Measurements from ENCODE around the gene BACH1. TPM values are rescaled to one million over a fixed set of nuclear protein-coding genes. Genes with fewer than 3 reads are reported as not detected.

Gene BACH1
- total RNA-seq, 1 experiment from 2014 or later: 42.0 TPM

DNA sequence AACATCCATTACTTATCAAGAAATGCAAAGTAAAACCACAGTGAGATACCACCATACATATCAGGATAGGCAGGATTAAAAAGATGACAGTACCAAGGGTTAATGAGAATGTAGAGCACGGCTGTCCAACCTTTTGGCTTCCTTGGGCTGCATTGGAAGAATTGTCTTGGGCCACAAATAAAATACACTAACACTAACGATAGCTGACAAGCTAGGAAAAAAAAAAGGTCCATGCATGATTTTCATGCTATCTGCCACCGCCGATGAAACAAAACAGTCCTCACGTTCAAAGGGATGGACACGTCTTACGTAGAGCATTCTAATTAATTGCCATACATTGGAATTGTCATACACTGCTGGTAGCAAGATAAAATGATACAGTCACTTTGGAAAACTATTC lies 14.3 kb downstream of the BACH1 start:
- Histone ChIP-seq H3K4me1 (ENCODE audit: low read length) (peaks cover 48% of the 10 kb centered on the region), H3K36me3 (ENCODE audit: insufficient read depth, low read length) (peaks cover 11% of the 10 kb centered on the region), H3K4me3 (ENCODE audit: low read length) (no peak overlapping the region), H3K27ac (ENCODE audit: low read length) (no peak overlapping the region), H3K9me3 (ENCODE audit: low read length) (no peaks in the 10 kb centered on the region), H4K20me1 (ENCODE audit: insufficient read depth, low read depth, low read length) (0 out of 2 replicates have a peak, but pooled peaks cover 3% of the 10 kb centered on the region), H3K9me2 (replicated peaks; ENCODE audit: insufficient read depth, low read length) (no peaks in the 10 kb centered on the region), H3K9ac (ENCODE audit: low read length) (no peak overlapping the region), H2AFZ (ENCODE audit: low read length) (no peak overlapping the region), H3K4me2 (ENCODE audit: low read depth, low read length, poor library complexity, severe bottlenecking) (no peak overlapping the region), H3K79me2 (ENCODE audit: low read length) (peaks cover 100% of the 10 kb centered on the region), H3K27me3 (ENCODE audit: low read length) (no peaks in the 10 kb centered on the region)
- no peak for DNase-seq

DNA sequence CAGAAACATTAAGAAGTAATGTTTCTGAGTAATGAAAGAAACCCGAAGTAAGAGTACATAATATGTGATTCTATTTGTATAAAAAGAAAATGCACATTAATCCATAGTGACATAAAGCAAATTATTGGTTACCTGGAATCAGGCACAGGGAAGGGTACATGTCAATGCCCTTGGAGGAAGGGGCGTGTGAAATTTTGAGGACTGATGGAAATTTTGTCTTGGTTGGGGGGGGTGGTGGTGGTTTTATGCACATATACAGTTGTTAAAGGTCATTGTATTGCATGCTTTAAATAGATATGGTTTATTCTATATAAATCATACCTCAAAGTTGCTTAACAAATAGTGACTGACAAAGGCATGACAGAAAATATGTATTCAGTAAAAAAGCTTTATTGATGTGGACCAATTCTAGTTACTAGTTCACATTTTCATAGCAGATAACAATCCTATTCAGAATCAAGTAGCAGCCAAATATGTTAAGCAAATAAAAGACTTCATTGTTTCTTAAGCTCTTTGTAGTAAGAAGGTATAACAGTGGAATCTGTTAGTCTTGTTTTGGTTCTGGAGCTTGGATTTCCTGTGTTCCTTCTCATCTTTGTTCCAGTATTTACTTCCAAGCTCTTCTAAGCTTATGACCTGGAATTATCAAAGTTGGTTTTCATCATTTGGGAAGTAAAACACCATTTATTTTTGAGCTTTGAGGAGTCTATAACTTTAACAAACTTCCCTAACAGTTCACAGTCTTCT lies 15.1 kb downstream of the BACH1 start:
- Histone ChIP-seq H3K4me2 (ENCODE audit: low read depth, low read length, poor library complexity, severe bottlenecking) (no peak overlapping the region), H3K4me3 (ENCODE audit: low read length) (no peak overlapping the region), H3K79me2 (ENCODE audit: low read length) (peaks cover 100% of the 10 kb centered on the region), H3K27me3 (ENCODE audit: low read length) (no peaks in the 10 kb centered on the region), H3K36me3 (ENCODE audit: insufficient read depth, low read length) (peaks cover 11% of the 10 kb centered on the region), H2AFZ (ENCODE audit: low read length) (no peak overlapping the region), H3K4me1 (ENCODE audit: low read length) (peaks cover 42% of the 10 kb centered on the region), H3K9me2 (replicated peaks; ENCODE audit: insufficient read depth, low read length) (no peaks in the 10 kb centered on the region), H4K20me1 (ENCODE audit: insufficient read depth, low read depth, low read length) (0 out of 2 replicates have a peak, but pooled peaks cover 4% of the 10 kb centered on the region), H3K9me3 (ENCODE audit: low read length) (no peaks in the 10 kb centered on the region), H3K27ac (ENCODE audit: low read length) (no peak overlapping the region), H3K9ac (ENCODE audit: low read length) (no peak overlapping the region)
- no peak for DNase-seq

GRCh38 chr21:29315131-29315749 lies 16.5 kb downstream of the BACH1 start:
- peaks cover 3% of the 10 kb centered on the region; the same call in 1 of the 2 replicates for H3K36me3 ChIP-seq (ENCODE audit: insufficient read depth, low read length)
- H3K27ac ChIP-seq (ENCODE audit: low read length): no peak overlapping the region
- H3K9me3 ChIP-seq (ENCODE audit: low read length): no peaks in the 10 kb centered on the region
- H3K4me1 ChIP-seq (ENCODE audit: low read length): peaks cover 33% of the 10 kb centered on the region
- H3K79me2 ChIP-seq (ENCODE audit: low read length): peaks cover 100% of the 10 kb centered on the region
- peaks cover 11% of the 10 kb centered on the region; the same call in 1 of the 2 replicates for H4K20me1 ChIP-seq (ENCODE audit: insufficient read depth, low read depth, low read length)
- H3K27me3 ChIP-seq (ENCODE audit: low read length): no peaks in the 10 kb centered on the region
- H3K4me3 ChIP-seq (ENCODE audit: low read length): no peak overlapping the region
- no peak overlapping the region for H3K4me2 ChIP-seq (ENCODE audit: low read depth, low read length, poor library complexity, severe bottlenecking)
- no peak overlapping the region for H2AFZ ChIP-seq (ENCODE audit: low read length)
- H3K9ac ChIP-seq (ENCODE audit: low read length): no peak overlapping the region
- no peak for DNase-seq
- H3K9me2 ChIP-seq (replicated peaks; ENCODE audit: insufficient read depth, low read length): no peaks in the 10 kb centered on the region

DNA sequence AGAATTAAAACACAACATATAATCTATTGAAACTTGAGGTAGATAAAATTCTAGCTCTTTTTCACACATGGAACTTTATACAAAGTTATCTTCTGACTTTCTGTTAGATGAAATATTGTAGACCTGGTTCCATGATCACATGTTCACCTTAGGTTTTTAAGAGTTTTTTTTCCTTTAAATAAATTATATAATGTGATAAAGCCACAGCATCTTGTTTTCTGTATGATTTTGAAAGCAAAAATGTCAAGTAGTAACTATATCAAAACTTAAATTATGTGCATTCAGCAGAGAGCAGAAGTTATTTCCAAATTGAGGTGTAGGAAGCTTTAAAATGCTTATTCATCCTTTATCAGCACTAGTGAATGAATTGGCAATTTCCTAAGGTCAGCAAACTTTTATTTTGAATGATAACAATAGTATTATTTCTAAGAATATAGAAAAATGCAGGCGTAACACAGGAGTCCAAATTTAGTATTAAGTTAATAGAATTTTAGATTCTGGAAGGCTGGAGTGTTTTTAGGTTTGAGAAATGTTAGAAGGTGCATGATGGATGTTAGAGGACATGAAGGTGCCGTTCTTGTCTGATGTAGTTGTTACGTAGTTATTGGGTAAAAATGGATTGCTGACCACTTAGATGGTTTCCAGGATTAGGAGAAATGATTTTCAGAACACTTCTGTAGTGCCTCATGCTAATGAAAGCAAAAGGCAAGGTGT lies 17.5 kb downstream of the BACH1 start:
- DNase-seq: no peak
- H3K9me3 ChIP-seq (ENCODE audit: low read length): no peaks in the 10 kb centered on the region
- no peak overlapping the region for H3K4me2 ChIP-seq (ENCODE audit: low read depth, low read length, poor library complexity, severe bottlenecking)
- peaks cover 7% of the 10 kb centered on the region; the same call in 1 of the 2 replicates for H3K36me3 ChIP-seq (ENCODE audit: insufficient read depth, low read length)
- H2AFZ ChIP-seq (ENCODE audit: low read length): no peak overlapping the region
- no peak overlapping the region for H3K4me3 ChIP-seq (ENCODE audit: low read length)
- no peak overlapping the region for H3K9ac ChIP-seq (ENCODE audit: low read length)
- H3K27ac ChIP-seq (ENCODE audit: low read length): no peak overlapping the region
- no peaks in the 10 kb centered on the region for H3K9me2 ChIP-seq (replicated peaks; ENCODE audit: insufficient read depth, low read length)
- H3K4me1 ChIP-seq (ENCODE audit: low read length): peaks cover 30% of the 10 kb centered on the region
- H3K79me2 ChIP-seq (ENCODE audit: low read length): peaks cover 99% of the 10 kb centered on the region
- peaks cover 11% of the 10 kb centered on the region; the same call in 1 of the 2 replicates for H4K20me1 ChIP-seq (ENCODE audit: insufficient read depth, low read depth, low read length)
- H3K27me3 ChIP-seq (ENCODE audit: low read length): no peaks in the 10 kb centered on the region

DNA sequence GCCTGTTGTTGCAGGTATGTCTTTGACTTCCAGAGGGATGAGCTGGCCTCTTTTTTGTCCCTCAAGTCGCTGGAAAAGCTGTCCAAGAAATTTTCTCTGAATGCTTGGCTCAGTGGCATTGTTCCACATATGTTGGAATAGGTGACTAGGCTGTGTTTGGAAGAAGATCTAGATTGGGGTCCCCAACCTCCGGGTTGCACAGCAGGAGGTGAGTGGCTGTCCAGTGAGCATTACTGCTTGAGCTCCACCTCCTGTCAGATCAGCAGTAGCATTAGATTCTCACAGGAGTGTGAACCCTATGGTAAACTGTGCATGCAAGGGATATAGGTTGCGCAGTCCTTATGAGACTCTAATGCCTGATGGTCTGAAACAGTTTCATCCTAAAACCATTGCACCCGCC lies 18.1 kb downstream of the BACH1 start:
- no peak overlapping the region for H2AFZ ChIP-seq (ENCODE audit: low read length)
- DNase-seq: no peak
- H3K4me1 ChIP-seq (ENCODE audit: low read length): peaks cover 30% of the 10 kb centered on the region
- H3K36me3 ChIP-seq (ENCODE audit: insufficient read depth, low read length): peaks cover 13% of the 10 kb centered on the region; the same call in 1 of the 2 replicates
- H3K4me2 ChIP-seq (ENCODE audit: low read depth, low read length, poor library complexity, severe bottlenecking): no peak overlapping the region
- no peaks in the 10 kb centered on the region for H3K9me3 ChIP-seq (ENCODE audit: low read length)
- H3K9me2 ChIP-seq (replicated peaks; ENCODE audit: insufficient read depth, low read length): no peaks in the 10 kb centered on the region
- H3K4me3 ChIP-seq (ENCODE audit: low read length): no peak overlapping the region
- peaks cover 11% of the 10 kb centered on the region; the same call in 1 of the 2 replicates for H4K20me1 ChIP-seq (ENCODE audit: insufficient read depth, low read depth, low read length)
- no peak overlapping the region for H3K9ac ChIP-seq (ENCODE audit: low read length)
- H3K79me2 ChIP-seq (ENCODE audit: low read length): peaks cover 99% of the 10 kb centered on the region
- no peaks in the 10 kb centered on the region for H3K27me3 ChIP-seq (ENCODE audit: low read length)
- H3K27ac ChIP-seq (ENCODE audit: low read length): no peak overlapping the region

DNA sequence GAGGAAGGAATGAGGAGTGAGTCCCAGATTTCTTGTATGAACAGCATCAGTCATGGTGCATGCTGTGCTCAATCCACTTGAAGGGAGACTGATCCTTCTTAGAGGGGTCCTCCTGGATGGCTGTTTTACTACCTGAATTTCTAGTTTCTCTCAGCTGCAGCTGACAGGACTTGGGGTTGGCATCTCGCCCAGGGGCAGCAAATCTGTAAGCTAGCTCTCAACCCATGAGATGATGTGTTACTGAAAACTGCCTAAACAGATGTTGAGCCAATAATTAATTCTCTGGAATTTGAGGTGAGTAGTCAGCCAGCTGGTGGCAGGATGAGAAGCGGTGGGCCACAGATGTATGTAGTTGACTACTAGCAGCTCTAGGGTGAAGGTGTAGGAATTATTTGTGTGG lies 19.6 kb downstream of the BACH1 start:
- H4K20me1 ChIP-seq (ENCODE audit: insufficient read depth, low read depth, low read length): peaks cover 13% of the 10 kb centered on the region
- no peak overlapping the region for H3K4me3 ChIP-seq (ENCODE audit: low read length)
- H3K4me1 ChIP-seq (ENCODE audit: low read length): peaks cover 19% of the 10 kb centered on the region
- no peak overlapping the region for H3K27ac ChIP-seq (ENCODE audit: low read length)
- no peak overlapping the region for H2AFZ ChIP-seq (ENCODE audit: low read length)
- H3K9me2 ChIP-seq (replicated peaks; ENCODE audit: insufficient read depth, low read length): no peaks in the 10 kb centered on the region
- no peak for DNase-seq
- H3K4me2 ChIP-seq (ENCODE audit: low read depth, low read length, poor library complexity, severe bottlenecking): no peak overlapping the region
- H3K9ac ChIP-seq (ENCODE audit: low read length): no peak overlapping the region
- H3K79me2 ChIP-seq (ENCODE audit: low read length): peaks cover 99% of the 10 kb centered on the region
- no peaks in the 10 kb centered on the region for H3K9me3 ChIP-seq (ENCODE audit: low read length)
- H3K27me3 ChIP-seq (ENCODE audit: low read length): no peaks in the 10 kb centered on the region
- peaks cover 14% of the 10 kb centered on the region; the same call in 1 of the 2 replicates for H3K36me3 ChIP-seq (ENCODE audit: insufficient read depth, low read length)

GRCh38 chr21:29320031-29320430 lies 21.3 kb downstream of the BACH1 start:
- peaks cover 14% of the 10 kb centered on the region; the same call in 1 of the 2 replicates for H3K36me3 ChIP-seq (ENCODE audit: insufficient read depth, low read length)
- DNase-seq: no peak
- H3K27me3 ChIP-seq (ENCODE audit: low read length): no peaks in the 10 kb centered on the region
- peaks cover 15% of the 10 kb centered on the region for H4K20me1 ChIP-seq (ENCODE audit: insufficient read depth, low read depth, low read length)
- H3K9me2 ChIP-seq (replicated peaks; ENCODE audit: insufficient read depth, low read length): no peaks in the 10 kb centered on the region
- no peaks in the 10 kb centered on the region for H3K9me3 ChIP-seq (ENCODE audit: low read length)
- H3K4me3 ChIP-seq (ENCODE audit: low read length): no peak overlapping the region
- H3K4me1 ChIP-seq (ENCODE audit: low read length): peaks cover 5% of the 10 kb centered on the region; the same call in 1 of the 2 replicates
- no peak overlapping the region for H2AFZ ChIP-seq (ENCODE audit: low read length)
- H3K9ac ChIP-seq (ENCODE audit: low read length): no peak overlapping the region
- peaks cover 98% of the 10 kb centered on the region for H3K79me2 ChIP-seq (ENCODE audit: low read length)
- no peak overlapping the region for H3K27ac ChIP-seq (ENCODE audit: low read length)
- H3K4me2 ChIP-seq (ENCODE audit: low read depth, low read length, poor library complexity, severe bottlenecking): no peak overlapping the region

- Histone ChIP-seq H3K4me3 (ENCODE audit: low read length) (no peak overlapping the region), H4K20me1 (ENCODE audit: insufficient read depth, low read depth, low read length) (peaks cover 15% of the 10 kb centered on the region), H2AFZ (ENCODE audit: low read length) (no peak overlapping the region), H3K79me2 (ENCODE audit: low read length) (peaks cover 98% of the 10 kb centered on the region), H3K9me3 (ENCODE audit: low read length) (no peaks in the 10 kb centered on the region), H3K4me2 (ENCODE audit: low read depth, low read length, poor library complexity, severe bottlenecking) (no peak overlapping the region), H3K4me1 (ENCODE audit: low read length) (peaks cover 5% of the 10 kb centered on the region; the same call in 1 of the 2 replicates), H3K9me2 (replicated peaks; ENCODE audit: insufficient read depth, low read length) (no peaks in the 10 kb centered on the region), H3K27me3 (ENCODE audit: low read length) (no peaks in the 10 kb centered on the region), H3K9ac (ENCODE audit: low read length) (no peak overlapping the region), H3K36me3 (ENCODE audit: insufficient read depth, low read length) (peaks cover 22% of the 10 kb centered on the region; the same call in 1 of the 2 replicates), H3K27ac (ENCODE audit: low read length) (no peak overlapping the region)
- no peak for DNase-seq
Observed at GRCh38 chr21:29321217-29321616, 22.5 kb downstream of the BACH1 start.

All from Karpas-422 (cell line).